Stimulated activated CD4-positive, alpha-beta T cell treated with anti-CD3 and anti-CD28 coated beads, TNF-alpha, amount 100 ng/mL, for 4 hours (primary cell): ENCODE measurements around the gene SMDT1.

Experiments
- DNase-seq, 3 experiments: peaks; one replicate each; pipeline ENCODE4 v3.0.0-alpha.2; 2020; ENCODE audit warnings: low read depth in 3 of 3

SMDT1 gene

GRCh38 chr22:42079319-42080251, at the start of gene SMDT1:
Gene SMDT1, plus strand, starts transcription at chr22:42079700. Its CDS starts 69 bp downstream, at chr22:42079769.
- DNase-seq = peak; percentile 97 to 98 (median 97)

GRCh38 chr22:42033263-42034181, 46.0 kb upstream of the SMDT1 start:
- DNase-seq = no peak

GRCh38 chr22:42035256-42035655, 44.2 kb upstream of the SMDT1 start:
- no peak for DNase-seq

GRCh38 chr22:42039271-42039670, 40.2 kb upstream of the SMDT1 start:
- no peak for DNase-seq

- no peak for DNase-seq
These were observed 37.7 kb upstream of the SMDT1 start for GRCh38 chr22:42041784-42042183.

- no peak for DNase-seq
These were observed 28.8 kb upstream of the SMDT1 start for GRCh38 chr22:42050641-42051180.

GRCh38 chr22:42052765-42053164, 26.7 kb upstream of the SMDT1 start:
- DNase-seq = no peak

- DNase-seq = no peak
These were observed 22.6 kb upstream of the SMDT1 start for GRCh38 chr22:42056757-42057511.

GRCh38 chr22:42060489-42060888, 19.0 kb upstream of the SMDT1 start:
- no peak for DNase-seq

GRCh38 chr22:42061041-42061440, 18.5 kb upstream of the SMDT1 start:
- DNase-seq = no peak

- DNase-seq = no peak
These were observed 16.9 kb upstream of the SMDT1 start for GRCh38 chr22:42062506-42063170.

- no peak for DNase-seq
These were observed 14.9 kb upstream of the SMDT1 start for GRCh38 chr22:42064629-42065028.

- no peak for DNase-seq
These were observed 13.9 kb upstream of the SMDT1 start for GRCh38 chr22:42065438-42066125.

- no peak for DNase-seq
These were observed 13.3 kb upstream of the SMDT1 start for GRCh38 chr22:42066126-42066761.

- no peak for DNase-seq
These were observed 12.6 kb upstream of the SMDT1 start for GRCh38 chr22:42066937-42067336.

GRCh38 chr22:42067671-42068251, 11.7 kb upstream of the SMDT1 start:
- DNase-seq = no peak

- DNase-seq = no peak
These were observed 11.2 kb upstream of the SMDT1 start for GRCh38 chr22:42068291-42068690.

- no peak for DNase-seq
These were observed 9.5 kb upstream of the SMDT1 start for GRCh38 chr22:42069801-42070516.
